Endothelial cell (in vitro differentiated cells): ENCODE measurements around the gene TGFB2. TPM values are rescaled to one million over a fixed set of nuclear protein-coding genes. Genes with fewer than 3 reads are reported as not detected.
A peak's percentile ranks its signal among the peaks of the same experiment; 100 is the strongest.

Source experiments
- DNase-seq: peaks from one replicate; pipeline ENCODE4 v3.0.0; 2021; ENCODE audit warnings: low spot score
- H3K27ac Mint-ChIP-seq: one replicate; pipeline ENCODE4 v1.8.0; 2021; ENCODE audit warnings: mixed read lengths, inconsistent platforms; ENCODE audit not compliant: unreplicated experiment
- H3K27me3 Mint-ChIP-seq: one replicate; pipeline ENCODE4 v1.8.0; 2021; ENCODE audit warnings: mild to moderate bottlenecking, moderate library complexity, mixed read lengths, inconsistent platforms; ENCODE audit not compliant: unreplicated experiment
- H3K36me3 Mint-ChIP-seq: one replicate; pipeline ENCODE4 v1.8.0; 2021; ENCODE audit warnings: mild to moderate bottlenecking, low read depth, mixed read lengths, inconsistent platforms; ENCODE audit not compliant: unreplicated experiment
- H3K4me1 Mint-ChIP-seq: one replicate; pipeline ENCODE4 v1.8.0; 2021; ENCODE audit warnings: mild to moderate bottlenecking, mixed read lengths, inconsistent platforms; ENCODE audit not compliant: unreplicated experiment
- H3K4me3 Mint-ChIP-seq: one replicate; pipeline ENCODE4 v1.8.0; 2021; ENCODE audit warnings: mild to moderate bottlenecking, mixed read lengths, inconsistent platforms; ENCODE audit not compliant: unreplicated experiment
- H3K9me3 Mint-ChIP-seq: one replicate; pipeline ENCODE4 v1.8.0; 2021; ENCODE audit warnings: mixed read lengths, inconsistent platforms; ENCODE audit not compliant: unreplicated experiment
- total RNA-seq: library from RNA; stranded (reverse); fragmentation: NEBNext Ultra II Directional; extraction: Animal tissue kit (Norgen Biotek cat#: 25700); gene quantifications from one replicate; pipeline ENCODE4 v1.2.1, GENCODE V29; 2021; ENCODE audit not compliant: unreplicated experiment
- TF ChIP-seq, protein P1 (sequence below): fragments of 200-600 bp; sonication (generic); IDR thresholded peaks from one replicate; pipeline ENCODE4 v1.5.0; 2021; ENCODE audit warnings: antibody characterized with exemption; ENCODE audit not compliant: unreplicated experiment

Gene TGFB2
- total RNA-seq, 1 donor from 2014 or later: 0.62 TPM

GRCh38 chr1:218466341-218467010 is 121.3 kb downstream of the TGFB2 start:
- H3K27ac Mint-ChIP-seq: no peak overlapping the region
- no peak for DNase-seq
- no peaks in the 10 kb centered on the region for H3K4me1 Mint-ChIP-seq
- H3K9me3 Mint-ChIP-seq: no peaks in the 10 kb centered on the region
- TF ChIP-seq, protein P1, sequence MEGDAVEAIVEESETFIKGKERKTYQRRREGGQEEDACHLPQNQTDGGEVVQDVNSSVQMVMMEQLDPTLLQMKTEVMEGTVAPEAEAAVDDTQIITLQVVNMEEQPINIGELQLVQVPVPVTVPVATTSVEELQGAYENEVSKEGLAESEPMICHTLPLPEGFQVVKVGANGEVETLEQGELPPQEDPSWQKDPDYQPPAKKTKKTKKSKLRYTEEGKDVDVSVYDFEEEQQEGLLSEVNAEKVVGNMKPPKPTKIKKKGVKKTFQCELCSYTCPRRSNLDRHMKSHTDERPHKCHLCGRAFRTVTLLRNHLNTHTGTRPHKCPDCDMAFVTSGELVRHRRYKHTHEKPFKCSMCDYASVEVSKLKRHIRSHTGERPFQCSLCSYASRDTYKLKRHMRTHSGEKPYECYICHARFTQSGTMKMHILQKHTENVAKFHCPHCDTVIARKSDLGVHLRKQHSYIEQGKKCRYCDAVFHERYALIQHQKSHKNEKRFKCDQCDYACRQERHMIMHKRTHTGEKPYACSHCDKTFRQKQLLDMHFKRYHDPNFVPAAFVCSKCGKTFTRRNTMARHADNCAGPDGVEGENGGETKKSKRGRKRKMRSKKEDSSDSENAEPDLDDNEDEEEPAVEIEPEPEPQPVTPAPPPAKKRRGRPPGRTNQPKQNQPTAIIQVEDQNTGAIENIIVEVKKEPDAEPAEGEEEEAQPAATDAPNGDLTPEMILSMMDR: no peak
- no peaks in the 10 kb centered on the region for H3K36me3 Mint-ChIP-seq
- H3K27me3 Mint-ChIP-seq: no peaks in the 10 kb centered on the region
- H3K4me3 Mint-ChIP-seq: no peak overlapping the region

DNA sequence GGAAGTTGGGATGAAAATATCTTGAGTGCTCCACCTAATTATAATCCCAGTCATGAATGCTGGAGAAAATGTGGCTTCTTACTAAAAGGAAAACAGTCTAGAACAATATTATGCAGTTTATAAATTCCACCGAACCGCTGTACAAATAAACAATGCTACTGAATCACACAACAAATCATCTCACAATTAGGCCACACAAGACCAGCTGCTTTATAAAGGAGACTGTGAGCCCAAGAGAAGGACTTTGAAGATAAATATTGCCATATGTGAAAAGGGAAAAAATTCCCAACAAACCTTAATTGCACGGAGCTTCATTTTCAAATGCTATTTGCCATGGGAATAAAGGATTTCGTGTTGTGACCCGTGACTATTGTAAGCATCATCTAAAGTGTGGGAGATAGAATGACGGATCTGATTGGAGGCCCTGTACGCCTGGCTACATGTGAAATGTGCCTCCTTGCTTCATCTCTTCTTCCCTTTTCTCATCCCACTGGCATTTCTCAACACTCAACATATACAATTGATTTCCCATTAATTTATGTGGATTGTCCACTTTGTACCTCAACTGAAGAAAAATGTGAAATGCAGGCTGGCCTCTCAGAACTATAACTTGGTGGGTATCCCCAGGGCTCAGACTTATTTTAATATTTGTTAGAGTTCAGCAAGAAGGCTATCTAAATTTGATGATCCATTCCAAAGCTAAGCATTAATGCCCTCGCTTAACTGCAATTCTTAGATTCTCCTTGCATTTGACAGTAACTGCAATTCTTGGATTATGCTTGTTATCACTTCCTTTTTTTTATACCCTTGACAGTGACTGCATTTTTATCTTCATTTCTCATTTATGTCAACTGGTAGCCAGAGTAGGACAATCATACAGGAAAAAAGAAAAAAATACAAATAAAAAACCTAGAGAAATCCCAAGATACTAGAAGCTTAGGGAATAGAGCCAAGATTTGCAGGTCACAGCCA is 122.3 kb downstream of the TGFB2 start:
- TF ChIP-seq, protein P1: no peak
- no peak overlapping the region for H3K4me3 Mint-ChIP-seq
- H3K27ac Mint-ChIP-seq: no peak overlapping the region
- H3K27me3 Mint-ChIP-seq: no peaks in the 10 kb centered on the region
- H3K4me1 Mint-ChIP-seq: no peaks in the 10 kb centered on the region
- H3K9me3 Mint-ChIP-seq: no peaks in the 10 kb centered on the region
- no peak for DNase-seq
- no peaks in the 10 kb centered on the region for H3K36me3 Mint-ChIP-seq

DNA sequence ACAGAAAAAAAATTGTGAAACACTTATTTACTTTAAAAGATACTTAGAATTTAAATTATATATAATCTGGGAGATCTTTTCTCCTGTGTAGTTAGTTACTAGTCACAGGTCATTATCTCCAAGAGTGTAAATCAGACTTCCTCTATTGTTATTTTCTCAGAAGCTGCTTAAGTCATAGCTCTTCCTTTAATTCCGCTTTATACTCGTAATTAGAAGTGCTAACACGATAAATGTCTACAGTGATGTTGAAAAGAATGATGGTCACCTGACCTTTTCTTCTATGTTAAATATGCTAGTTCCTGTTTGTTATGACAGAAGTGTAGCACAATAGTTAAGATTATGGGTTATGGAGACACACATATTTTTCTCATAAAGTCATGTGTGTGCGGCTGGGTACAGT is 123.6 kb downstream of the TGFB2 start:
- no peaks in the 10 kb centered on the region for H3K9me3 Mint-ChIP-seq
- no peaks in the 10 kb centered on the region for H3K27me3 Mint-ChIP-seq
- DNase-seq: no peak
- no peak overlapping the region for H3K4me3 Mint-ChIP-seq
- no peak overlapping the region for H3K27ac Mint-ChIP-seq
- no peaks in the 10 kb centered on the region for H3K36me3 Mint-ChIP-seq
- peaks cover 6% of the 10 kb centered on the region for H3K4me1 Mint-ChIP-seq
- TF ChIP-seq, protein P1: no peak

DNA sequence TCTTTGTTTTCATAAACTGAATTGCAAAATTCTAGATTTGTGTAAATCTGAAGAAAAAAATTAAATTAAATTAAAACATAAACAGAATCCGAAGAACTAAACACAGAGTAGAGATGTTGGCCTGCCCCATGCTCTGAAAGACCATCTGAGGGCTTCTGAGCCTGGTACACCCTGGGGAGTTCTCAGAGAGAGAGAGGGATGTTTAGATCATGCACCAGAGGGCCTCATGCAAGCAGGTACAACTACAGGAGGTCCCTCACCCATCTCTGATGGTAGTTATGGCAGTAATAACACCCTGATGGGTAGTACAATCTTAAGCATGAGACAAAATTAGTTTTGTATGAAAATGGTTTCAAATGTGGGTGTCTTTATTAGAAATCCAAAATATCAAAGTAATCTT is 127.7 kb downstream of the TGFB2 start:
- Mint-ChIP-seq H3K27me3 (no peaks in the 10 kb centered on the region), H3K27ac (no peak overlapping the region), H3K36me3 (no peaks in the 10 kb centered on the region), H3K4me3 (no peak overlapping the region), H3K9me3 (no peaks in the 10 kb centered on the region), H3K4me1 (peaks cover 12% of the 10 kb centered on the region)
- TF ChIP-seq, protein P1: no peak
- DNase-seq: no peak

DNA sequence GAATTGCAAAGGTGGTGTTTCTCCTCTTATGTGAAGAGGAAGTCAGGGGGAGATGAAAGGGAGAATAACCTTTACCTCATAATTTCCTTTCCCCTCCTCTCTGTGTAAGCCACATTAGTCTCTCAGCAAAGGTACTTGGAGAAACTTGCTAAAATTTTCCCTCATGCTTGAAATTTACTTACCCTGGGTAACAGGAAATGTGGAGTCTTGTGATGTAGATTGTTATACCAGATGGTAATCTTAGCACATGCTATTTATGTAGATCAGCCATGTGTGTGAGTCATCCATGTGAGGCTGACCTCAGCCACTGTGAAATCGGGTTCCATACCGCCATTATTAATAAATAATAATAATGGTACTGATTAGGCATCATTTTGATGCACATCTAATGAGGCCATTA is 128.4 kb downstream of the TGFB2 start:
- no peak for DNase-seq
- no peaks in the 10 kb centered on the region for H3K9me3 Mint-ChIP-seq
- no peaks in the 10 kb centered on the region for H3K36me3 Mint-ChIP-seq
- no peak overlapping the region for H3K4me3 Mint-ChIP-seq
- peaks cover 12% of the 10 kb centered on the region for H3K4me1 Mint-ChIP-seq
- H3K27ac Mint-ChIP-seq: peak overlapping the region; percentile 36
- H3K27me3 Mint-ChIP-seq: no peaks in the 10 kb centered on the region
- TF ChIP-seq, protein P1: no peak
